ENCODE results near the gene SMPD1. TPM values are rescaled to one million over a fixed set of nuclear protein-coding genes. Genes with fewer than 3 reads are reported as not detected.

SMPD1 gene
- polyA plus RNA-seq, 4 donors = 33.0 to 38.7 (median 34.7) TPM

Other genes starting within 250 kb of the SMPD1 start
- not detected for gene OR52B2, start 220.1 kb upstream of the SMPD1 start, polyA plus RNA-seq (ENCODE audit: insufficient read length in 4 of 4)
- gene OR52W1, start 191.2 kb upstream of the SMPD1 start, polyA plus RNA-seq (ENCODE audit: insufficient read length in 4 of 4) = under 1 TPM in 1 of 4 donors, not detected in 3; 0.10 TPM
- 1 to 10 TPM in 1 of 4 donors, under 1 TPM in 3; 0.70 to 1.2 (median 0.84) TPM for gene C11orf42, start 184.9 kb upstream of the SMPD1 start, polyA plus RNA-seq (ENCODE audit: insufficient read length in 4 of 4)
- 10 to 100 TPM; 47.6 to 53.7 (median 51.2) TPM for gene FHIP1B, start 155.8 kb upstream of the SMPD1 start, polyA plus RNA-seq (ENCODE audit: insufficient read length in 4 of 4)
- under 1 TPM; 0.23 to 0.32 (median 0.28) TPM for gene CNGA4, start 151.4 kb upstream of the SMPD1 start, polyA plus RNA-seq (ENCODE audit: insufficient read length in 4 of 4)
- under 1 TPM; 0.51 to 0.96 (median 0.69) TPM for gene CCKBR, start 130.6 kb upstream of the SMPD1 start, polyA plus RNA-seq (ENCODE audit: insufficient read length in 4 of 4)
- gene CAVIN3, start 70.0 kb upstream of the SMPD1 start, polyA plus RNA-seq (ENCODE audit: insufficient read length in 4 of 4) = 10 to 100 TPM; 14.3 to 26.3 (median 16.0) TPM
- 10 to 100 TPM; 52.2 to 64.6 (median 54.0) TPM for gene APBB1, start 28.6 kb downstream of the SMPD1 start, polyA plus RNA-seq (ENCODE audit: insufficient read length in 4 of 4)
- 1 to 10 TPM; 2.2 to 4.2 (median 2.7) TPM for gene HPX, start 50.5 kb downstream of the SMPD1 start, polyA plus RNA-seq (ENCODE audit: insufficient read length in 4 of 4)
- gene TRIM3, start 83.5 kb downstream of the SMPD1 start, polyA plus RNA-seq (ENCODE audit: insufficient read length in 4 of 4) = 10 to 100 TPM; 18.6 to 22.5 (median 20.0) TPM
- 10 to 100 TPM; 63.9 to 71.0 (median 68.1) TPM for gene ARFIP2, start 90.9 kb downstream of the SMPD1 start, polyA plus RNA-seq (ENCODE audit: insufficient read length in 4 of 4)
- gene TIMM10B, start 91.0 kb downstream of the SMPD1 start, polyA plus RNA-seq (ENCODE audit: insufficient read length in 4 of 4) = 10 to 100 TPM; 39.0 to 43.1 (median 41.2) TPM
- 1 to 10 TPM; 5.8 to 9.7 (median 7.5) TPM for gene DNHD1, start 106.8 kb downstream of the SMPD1 start, polyA plus RNA-seq (ENCODE audit: insufficient read length in 4 of 4)
- 10 to 100 TPM; 22.4 to 25.4 (median 23.9) TPM for gene RRP8, start 213.1 kb downstream of the SMPD1 start, polyA plus RNA-seq (ENCODE audit: insufficient read length in 4 of 4)
- 100 to 1,000 TPM; 153 to 162 (median 160) TPM for gene ILK, start 213.3 kb downstream of the SMPD1 start, polyA plus RNA-seq (ENCODE audit: insufficient read length in 4 of 4)
- gene TAF10, start 221.7 kb downstream of the SMPD1 start, polyA plus RNA-seq (ENCODE audit: insufficient read length in 4 of 4) = 10 to 100 TPM; 80.5 to 97.0 (median 87.3) TPM
- 100 to 1,000 TPM; 123 to 144 (median 129) TPM for gene TPP1, start 228.9 kb downstream of the SMPD1 start, polyA plus RNA-seq (ENCODE audit: insufficient read length in 4 of 4)